Naive B cell (primary cell): Measurements from ENCODE around the gene TEX2. TPM values are rescaled to one million over a fixed set of nuclear protein-coding genes. Genes with fewer than 3 reads are reported as not detected.

Source experiments
- ATAC-seq, 2 donors: fragments of 150-1000 bp; cut with Tn5 transposase; 2 replicates each; pipeline ENCODE4 v1.10.0; 2021; ENCODE audit warnings: low read depth in 2 of 2, mild to moderate bottlenecking in 2 of 2, moderate library complexity in 2 of 2
- DNase-seq: peaks from one replicate; pipeline ENCODE4 v3.0.0; 2022
- H3K27ac Mint-ChIP-seq, 6 donors: one replicate each; pipeline ENCODE4 v1.8.0; 2020 to 2022; ENCODE audit warnings: mild to moderate bottlenecking in 6 of 6, mixed read lengths in 6 of 6, moderate library complexity in 5 of 6, inconsistent platforms in 2 of 6
- H3K27me3 Mint-ChIP-seq, 3 donors: one replicate each; pipeline ENCODE4 v1.8.0; 2021 to 2022; ENCODE audit warnings: mixed read lengths in 3 of 3, mild to moderate bottlenecking in 1 of 3
- H3K36me3 Mint-ChIP-seq, 2 donors: one replicate each; pipeline ENCODE4 v1.8.0; 2020 to 2022; ENCODE audit warnings: mixed read lengths in 2 of 2, inconsistent platforms in 1 of 2, mild to moderate bottlenecking in 1 of 2
- H3K4me1 Mint-ChIP-seq, 3 donors: one replicate each; pipeline ENCODE4 v1.8.0; 2020 to 2022; ENCODE audit warnings: mixed read lengths in 3 of 3, inconsistent platforms in 1 of 3, mild to moderate bottlenecking in 1 of 3, moderate library complexity in 1 of 3
- H3K4me3 Mint-ChIP-seq, 8 donors: one replicate each; pipeline ENCODE4 v1.8.0; 2020 to 2022; ENCODE audit warnings: mild to moderate bottlenecking in 8 of 8, mixed read lengths in 8 of 8, moderate library complexity in 8 of 8, inconsistent platforms in 2 of 8
- H3K9me3 Mint-ChIP-seq, 7 donors: one replicate each; pipeline ENCODE4 v1.8.0; 2020 to 2022; ENCODE audit warnings: mixed read lengths in 7 of 7, mild to moderate bottlenecking in 5 of 7, inconsistent platforms in 2 of 7, moderate library complexity in 1 of 7
- polyA plus RNA-seq, 6 donors: library from polyadenylated mRNA; unstranded; fragments of 300-500 nt; fragmentation: Illumina TruSeq; gene quantifications; one replicate each; pipeline ENCODE4 v1.2.3, GENCODE V29; 2021; ENCODE audit warnings: low read depth in 6 of 6

The TEX2 gene
- polyA plus RNA-seq, 6 donors from 2014 or later = 1.1 to 5.2 (median 3.8) TPM

DNA sequence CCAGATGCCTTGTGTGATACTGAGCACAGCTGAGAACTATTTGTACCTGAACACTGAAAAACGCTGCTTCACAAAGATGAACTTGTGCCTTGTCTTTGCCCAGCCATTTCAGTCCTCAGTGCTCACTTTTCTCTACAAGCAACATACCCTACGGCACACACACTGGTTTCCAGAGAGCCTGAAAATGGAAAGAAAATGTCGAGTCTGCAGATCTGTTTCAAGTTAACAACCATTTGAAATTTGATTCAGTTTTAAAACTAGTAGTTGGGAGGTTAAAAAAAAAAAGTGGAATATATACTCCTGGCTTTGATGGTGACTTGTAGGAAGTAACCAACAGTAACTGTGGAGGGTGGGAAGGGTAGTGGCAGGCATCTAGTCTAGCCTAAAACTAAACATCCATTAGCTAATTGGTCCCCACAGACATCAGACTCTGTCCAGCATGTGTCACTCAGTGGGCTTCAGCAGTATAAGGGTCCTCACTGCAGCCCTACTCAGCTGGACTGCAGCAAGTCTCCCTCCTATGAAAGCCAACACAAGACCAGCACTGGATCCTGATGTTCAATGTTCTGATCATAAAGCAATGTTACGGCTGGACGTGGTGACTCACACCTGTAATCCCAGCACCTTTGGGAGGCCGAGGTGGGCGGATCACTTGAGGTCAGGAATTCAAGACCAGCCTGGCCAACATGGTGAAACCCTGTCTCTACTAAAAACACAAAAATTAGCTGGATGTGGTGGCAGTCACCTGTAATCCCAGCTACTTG lies 160.3 kb downstream of the TEX2 start:
- Mint-ChIP-seq H3K36me3 (no peaks in the 10 kb centered on the region), H3K4me1 (no peaks in the 10 kb centered on the region)

DNA sequence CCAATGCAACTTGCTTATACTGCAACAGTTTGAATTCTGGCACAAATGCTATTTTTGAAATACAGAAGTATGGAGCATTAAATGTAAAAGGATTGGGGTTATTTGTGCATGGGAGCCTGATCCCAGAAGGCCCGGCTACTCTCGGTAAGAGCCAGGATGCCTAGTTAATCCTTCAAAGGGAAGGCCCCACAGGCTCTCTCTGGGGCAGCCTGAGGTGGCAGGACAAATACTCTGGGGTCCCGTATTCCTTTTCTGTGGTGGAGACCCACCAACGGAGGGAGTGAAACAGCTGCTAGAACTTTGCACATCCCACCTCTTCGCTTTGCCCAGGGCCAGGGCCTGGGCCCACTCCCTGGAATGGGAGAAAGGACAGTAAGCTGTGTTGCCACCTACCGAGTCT lies 163.5 kb downstream of the TEX2 start:
- ATAC-seq = no peak
- Mint-ChIP-seq H3K27me3 (no peaks in the 10 kb centered on the region), H3K9me3 (no peaks in the 10 kb centered on the region), H3K4me1 (peaks cover 0 to 8% (median 3%) of the 10 kb centered on the region in 3 donors), H3K4me3 (no peak overlapping the region), H3K36me3 (peaks cover 0 to 4% of the 10 kb centered on the region in 2 donors), H3K27ac (no peak overlapping the region)
- no peak for DNase-seq

More for the DNA sequence above, 160.3 kb downstream of the TEX2 start:
- ATAC-seq = no peak
- DNase-seq = no peak
- Mint-ChIP-seq H3K27me3 (no peaks in the 10 kb centered on the region), H3K9me3 (no peaks in the 10 kb centered on the region), H3K27ac (peak overlapping the region in 1 of 6 donors; percentile 39), H3K4me3 (no peak overlapping the region)

Other genes with a start within 250 kb of the TEX2 start
- gene ICAM2, start 242.6 kb downstream of the TEX2 start, polyA plus RNA-seq = 100 to 1,000 TPM; 214 to 346 (median 290) TPM
- 1 to 10 TPM; 2.2 to 5.1 (median 4.2) TPM for gene ERN1, start 133.1 kb downstream of the TEX2 start, polyA plus RNA-seq
- 10 to 100 TPM; 54.3 to 82.5 (median 70.0) TPM for gene PECAM1, start 127.6 kb upstream of the TEX2 start, polyA plus RNA-seq
- gene MILR1, start 185.9 kb upstream of the TEX2 start, polyA plus RNA-seq = 10 to 100 TPM in 3 of 6 donors, 1 to 10 TPM in 3; 5.7 to 52.7 (median 15.9) TPM
- 10 to 100 TPM in 3 of 6 donors, 1 to 10 TPM in 3; 8.5 to 14.1 (median 9.9) TPM for gene POLG2, start 233.8 kb upstream of the TEX2 start, polyA plus RNA-seq
- gene DDX5, start 243.0 kb upstream of the TEX2 start, polyA plus RNA-seq = 1,000 to 10,000 TPM; 1,301 to 1,824 (median 1,519) TPM
- gene CEP95, start 243.7 kb upstream of the TEX2 start, polyA plus RNA-seq = 10 to 100 TPM; 11.8 to 21.2 (median 14.7) TPM